Measurements from ENCODE around the gene HTR2A. TPM values are rescaled to one million over a fixed set of nuclear protein-coding genes. Genes with fewer than 3 reads are reported as not detected.

HTR2A gene
- total and polyA plus RNA-seq, 10 of the 15 experiments (the other 5 are each of a cell fraction or from before 2014, with no cell fraction given): not detected

DNA sequence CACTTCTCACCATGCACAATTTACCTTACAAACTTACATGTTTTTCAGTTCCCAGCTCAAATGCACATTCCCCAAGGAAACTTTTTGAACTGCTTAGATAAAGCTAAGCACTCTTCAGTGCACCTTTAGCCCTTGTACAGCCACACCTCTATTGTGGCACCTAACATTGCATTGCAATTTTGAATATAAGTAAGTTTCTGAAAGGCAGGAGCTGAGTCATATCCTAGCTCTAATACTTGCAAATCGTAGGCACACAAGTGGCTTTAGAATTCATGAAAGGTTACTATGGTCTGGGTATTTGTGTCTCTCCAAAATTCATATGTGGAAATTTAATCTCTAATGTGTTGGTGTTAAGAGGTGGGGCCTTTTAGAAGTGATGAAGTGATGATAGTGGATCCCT, 95.0 kb downstream of the HTR2A start:
- no peak overlapping the region for H2AFZ ChIP-seq (ENCODE audit: control insufficient read depth, low read depth, low read length)
- no peaks in the 10 kb centered on the region for H3K4me1 ChIP-seq (ENCODE audit: control insufficient read depth, insufficient read depth, low read length)
- FAIRE-seq (no peak), ATAC-seq (no peak), DNase-seq (ENCODE audit: low read depth, low spot score) (no peak)
- in situ Hi-C loops (cut with MboI): no loop called here
- H4K20me1 ChIP-seq (ENCODE audit: control insufficient read depth, insufficient read depth): no peaks in the 10 kb centered on the region
- H3K36me3 ChIP-seq (ENCODE audit: control insufficient read depth in 2 of 2, insufficient read depth in 2 of 2, low read length in 1 of 2): no peaks in the 10 kb centered on the region
- no peak overlapping the region for H3K27ac ChIP-seq (ENCODE audit: control insufficient read depth, insufficient read depth)
- H3K9ac ChIP-seq (ENCODE audit: control insufficient read depth, insufficient read depth, low read length): no peak overlapping the region
- BruUV-seq (replicated peaks): no TSS peak
- no peaks in the 10 kb centered on the region for H3K9me3 ChIP-seq (replicated peaks; ENCODE audit: control insufficient read depth, insufficient read depth, low read length)
- H3K4me2 ChIP-seq (ENCODE audit: control insufficient read depth, insufficient read depth): no peak overlapping the region
- H3K79me2 ChIP-seq (ENCODE audit: control insufficient read depth, insufficient read depth, low read length): peaks cover 1% of the 10 kb centered on the region
- H3K4me3 ChIP-seq: no peak overlapping the region
- RAD21 ChIA-PET (ENCODE audit: unreplicated experiment): interaction anchor here (0.6 kb wide), 1 partner anchor 220 kb away, joined by 3 read pairs; no protein-coding TSS in a partner anchor
- WGBS (ENCODE audit: insufficient coverage, insufficient replicate concordance, low lambda C conversion rate, missing lambda C conversion rate): 33% methylated on average over 1 of the region's 1 CpG
- intact Hi-C loops (cut with micrococcal nuclease; ENCODE audit: unreplicated experiment): no loop called here
- POLR2A ChIA-PET: no interaction called here
- CTCF ChIA-PET: interaction anchor here (0.6 to 1.2 kb wide), 4 partner anchors 35 to 351 kb away, joined by 3 read pairs; no protein-coding TSS in a partner anchor
- H3K27me3 ChIP-seq (replicated peaks in 1 of 2; ENCODE audit: control insufficient read depth in 2 of 2, insufficient read depth in 2 of 2, low read length in 1 of 2): no peaks in the 10 kb centered on the region; a peak in 1 of 4 replicates
- TF ChIP-seq NR2C1 (IDR thresholded peaks at IDR 0.05): no peak
- no peak for TF ChIP-seq FOXM1 (IDR thresholded peaks at IDR 0.05; ENCODE audit: low read depth, low read length)
- TF ChIP-seq, protein P1, sequence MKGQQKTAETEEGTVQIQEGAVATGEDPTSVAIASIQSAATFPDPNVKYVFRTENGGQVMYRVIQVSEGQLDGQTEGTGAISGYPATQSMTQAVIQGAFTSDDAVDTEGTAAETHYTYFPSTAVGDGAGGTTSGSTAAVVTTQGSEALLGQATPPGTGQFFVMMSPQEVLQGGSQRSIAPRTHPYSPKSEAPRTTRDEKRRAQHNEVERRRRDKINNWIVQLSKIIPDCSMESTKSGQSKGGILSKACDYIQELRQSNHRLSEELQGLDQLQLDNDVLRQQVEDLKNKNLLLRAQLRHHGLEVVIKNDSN (IDR thresholded peaks at IDR 0.05; ENCODE audit: borderline replicate concordance, extremely low read length, insufficient read depth, low read depth, low read length): no peak
- TF ChIP-seq HDAC2 (IDR thresholded peaks at IDR 0.05): no peak
- TF ChIP-seq, protein P2, sequence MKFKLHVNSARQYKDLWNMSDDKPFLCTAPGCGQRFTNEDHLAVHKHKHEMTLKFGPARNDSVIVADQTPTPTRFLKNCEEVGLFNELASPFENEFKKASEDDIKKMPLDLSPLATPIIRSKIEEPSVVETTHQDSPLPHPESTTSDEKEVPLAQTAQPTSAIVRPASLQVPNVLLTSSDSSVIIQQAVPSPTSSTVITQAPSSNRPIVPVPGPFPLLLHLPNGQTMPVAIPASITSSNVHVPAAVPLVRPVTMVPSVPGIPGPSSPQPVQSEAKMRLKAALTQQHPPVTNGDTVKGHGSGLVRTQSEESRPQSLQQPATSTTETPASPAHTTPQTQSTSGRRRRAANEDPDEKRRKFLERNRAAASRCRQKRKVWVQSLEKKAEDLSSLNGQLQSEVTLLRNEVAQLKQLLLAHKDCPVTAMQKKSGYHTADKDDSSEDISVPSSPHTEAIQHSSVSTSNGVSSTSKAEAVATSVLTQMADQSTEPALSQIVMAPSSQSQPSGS (IDR thresholded peaks at IDR 0.05; ENCODE audit: low read length): no peak
- no peak for TF ChIP-seq SUZ12 (IDR thresholded peaks at IDR 0.05; ENCODE audit: unreplicated experiment)
- TF ChIP-seq IKZF2 (IDR thresholded peaks at IDR 0.05): no peak
- TF ChIP-seq, protein P3, sequence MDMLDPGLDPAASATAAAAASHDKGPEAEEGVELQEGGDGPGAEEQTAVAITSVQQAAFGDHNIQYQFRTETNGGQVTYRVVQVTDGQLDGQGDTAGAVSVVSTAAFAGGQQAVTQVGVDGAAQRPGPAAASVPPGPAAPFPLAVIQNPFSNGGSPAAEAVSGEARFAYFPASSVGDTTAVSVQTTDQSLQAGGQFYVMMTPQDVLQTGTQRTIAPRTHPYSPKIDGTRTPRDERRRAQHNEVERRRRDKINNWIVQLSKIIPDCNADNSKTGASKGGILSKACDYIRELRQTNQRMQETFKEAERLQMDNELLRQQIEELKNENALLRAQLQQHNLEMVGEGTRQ (IDR thresholded peaks at IDR 0.05; ENCODE audit: borderline replicate concordance, low read depth, low read length): no peak
- no peak for TF ChIP-seq ZNF207 (IDR thresholded peaks at IDR 0.05; ENCODE audit: borderline replicate concordance)
- no peak for TF ChIP-seq SREBF1 (IDR thresholded peaks at IDR 0.05; ENCODE audit: low read length)
- TF ChIP-seq ASH2L (IDR thresholded peaks at IDR 0.05; ENCODE audit: borderline replicate concordance, low read depth): no peak
- no peak for TF ChIP-seq SMARCA5 (IDR thresholded peaks at IDR 0.05)
- TF ChIP-seq MEF2B (IDR thresholded peaks at IDR 0.05; ENCODE audit: partially characterized antibody, poor library complexity, severe bottlenecking): no peak
- no peak for TF ChIP-seq NBN (IDR thresholded peaks at IDR 0.05)
- no peak for TF ChIP-seq MTA2 (IDR thresholded peaks at IDR 0.05; ENCODE audit: low read depth)
- SMC1A ChIA-PET (ENCODE audit: uncharacterized antibody, unreplicated experiment): interaction anchor here (1.0 to 1.3 kb wide), 2 partner anchors 16 to 53 kb away, joined by 3 to 4 read pairs; no protein-coding TSS in a partner anchor

Measured in GM12878 (cell line).